GM21526 (cell line): Measurements from ENCODE around the gene BACH2.
A peak's percentile ranks its signal among the peaks of the same experiment; 100 is the strongest.
"Not testable (repeated sequence)": the region's sequence is repeated elsewhere in the genome, so short reads cannot be mapped to it uniquely, and the experiment has no call there.

Source experiments
- ATAC-seq: cut with Tn5 transposase; IDR thresholded peaks from one replicate; pipeline ENCODE4 v1.9.1; 2021; ENCODE audit warnings: moderate library complexity; ENCODE audit not compliant: unreplicated experiment, low FRiP score

BACH2 gene

GRCh38 chr6:90284236-90285041 is 12.2 kb downstream of the BACH2 start:
- ATAC-seq = peak; percentile 90

GRCh38 chr6:90282265-90282664 is 14.4 kb downstream of the BACH2 start:
- ATAC-seq = not testable (repeated sequence)

GRCh38 chr6:90278129-90278528 is 18.5 kb downstream of the BACH2 start:
- no peak for ATAC-seq

- no peak for ATAC-seq
Observed at GRCh38 chr6:90277302-90278011, 19.2 kb downstream of the BACH2 start.

- ATAC-seq = no peak
Observed at GRCh38 chr6:90274451-90275030, 22.1 kb downstream of the BACH2 start.

GRCh38 chr6:90273863-90274262 is 22.8 kb downstream of the BACH2 start:
- no peak for ATAC-seq

- no peak for ATAC-seq
Observed at GRCh38 chr6:90272895-90273294, 23.7 kb downstream of the BACH2 start.

GRCh38 chr6:90271831-90272230 is 24.8 kb downstream of the BACH2 start:
- no peak for ATAC-seq

- ATAC-seq = no peak
Observed at GRCh38 chr6:90269334-90269733, 27.3 kb downstream of the BACH2 start.

GRCh38 chr6:90268178-90268577 is 28.5 kb downstream of the BACH2 start:
- ATAC-seq = no peak

GRCh38 chr6:90266905-90267621 is 29.6 kb downstream of the BACH2 start:
- no peak for ATAC-seq

- no peak for ATAC-seq
Observed at GRCh38 chr6:90264561-90264960, 32.1 kb downstream of the BACH2 start.

GRCh38 chr6:90263633-90264032 is 33.0 kb downstream of the BACH2 start:
- no peak for ATAC-seq

- no peak for ATAC-seq
Observed at GRCh38 chr6:90261801-90262200, 34.8 kb downstream of the BACH2 start.

- ATAC-seq = no peak
Observed at GRCh38 chr6:90257486-90257738, 39.2 kb downstream of the BACH2 start.

- no peak for ATAC-seq
Observed at GRCh38 chr6:90256698-90257485, 39.8 kb downstream of the BACH2 start.

GRCh38 chr6:90253631-90254030 is 43.0 kb downstream of the BACH2 start:
- no peak for ATAC-seq

- ATAC-seq = peak; percentile 94
Observed at GRCh38 chr6:90251295-90251992, 45.2 kb downstream of the BACH2 start.

- ATAC-seq = no peak
Observed at GRCh38 chr6:90250405-90250804, 46.2 kb downstream of the BACH2 start.

- no peak for ATAC-seq
Observed at GRCh38 chr6:90249458-90249857, 47.2 kb downstream of the BACH2 start.
